ENCODE measurements around the gene FBXW4. TPM values are rescaled to one million over a fixed set of nuclear protein-coding genes. Genes with fewer than 3 reads are reported as not detected.

Gene FBXW4
- total RNA-seq, 6 donors from 2014 or later, result 75.2 to 223 (median 88.5) TPM

DNA sequence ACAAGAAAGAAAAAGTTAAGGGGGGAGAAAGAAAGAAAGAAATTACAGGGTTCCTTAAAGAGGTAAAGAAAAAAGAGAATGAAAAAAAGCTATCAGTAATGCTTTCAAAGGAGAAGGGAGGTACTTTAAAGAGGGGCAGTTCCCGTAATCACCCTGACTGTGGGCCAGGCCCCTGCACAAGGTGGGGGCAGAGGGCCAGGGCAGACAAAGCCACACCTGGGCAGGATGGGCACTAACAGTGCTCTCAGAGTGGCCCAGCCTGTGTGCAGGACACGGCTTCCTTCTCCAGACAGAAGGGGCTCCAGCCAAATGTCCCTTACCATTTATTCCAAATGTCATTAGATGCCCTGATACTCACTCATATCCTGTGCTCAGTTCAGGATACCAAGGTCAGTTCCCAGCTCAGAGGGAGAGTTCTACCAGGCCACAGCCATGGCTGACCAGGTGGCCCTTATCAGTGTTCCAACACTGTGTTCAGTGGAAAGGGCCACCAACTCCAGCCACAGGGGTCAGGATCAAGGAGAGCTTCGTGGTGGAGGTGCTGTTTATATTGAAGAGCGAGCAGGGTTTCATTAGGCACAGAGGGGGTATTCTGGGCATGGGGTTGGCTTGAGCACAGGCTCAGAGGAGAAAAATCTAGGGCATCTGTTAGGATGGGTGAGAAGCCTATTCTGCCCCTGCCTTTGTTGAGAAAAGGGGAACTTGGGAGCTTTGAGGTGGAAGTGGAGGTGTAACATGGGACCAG, 77.0 kb downstream of the FBXW4 start:
- Histone ChIP-seq H3K36me3 (peaks cover 7 to 54% (median 29%) of the 10 kb centered on the region in 4 donors), H3K4me3 (no peak overlapping the region), H3K9me3 (no peaks in the 10 kb centered on the region), H3K4me1 (no peaks in the 10 kb centered on the region), H3K27ac (no peak overlapping the region), H3K27me3 (no peaks in the 10 kb centered on the region)
- WGBS, 2 donors, result 89 to 91% methylated on average over 4 of the region's 4 CpGs
- TF ChIP-seq POLR2AphosphoS5 (IDR thresholded peaks at IDR 0.05), result no peak
- TF ChIP-seq, protein P1, sequence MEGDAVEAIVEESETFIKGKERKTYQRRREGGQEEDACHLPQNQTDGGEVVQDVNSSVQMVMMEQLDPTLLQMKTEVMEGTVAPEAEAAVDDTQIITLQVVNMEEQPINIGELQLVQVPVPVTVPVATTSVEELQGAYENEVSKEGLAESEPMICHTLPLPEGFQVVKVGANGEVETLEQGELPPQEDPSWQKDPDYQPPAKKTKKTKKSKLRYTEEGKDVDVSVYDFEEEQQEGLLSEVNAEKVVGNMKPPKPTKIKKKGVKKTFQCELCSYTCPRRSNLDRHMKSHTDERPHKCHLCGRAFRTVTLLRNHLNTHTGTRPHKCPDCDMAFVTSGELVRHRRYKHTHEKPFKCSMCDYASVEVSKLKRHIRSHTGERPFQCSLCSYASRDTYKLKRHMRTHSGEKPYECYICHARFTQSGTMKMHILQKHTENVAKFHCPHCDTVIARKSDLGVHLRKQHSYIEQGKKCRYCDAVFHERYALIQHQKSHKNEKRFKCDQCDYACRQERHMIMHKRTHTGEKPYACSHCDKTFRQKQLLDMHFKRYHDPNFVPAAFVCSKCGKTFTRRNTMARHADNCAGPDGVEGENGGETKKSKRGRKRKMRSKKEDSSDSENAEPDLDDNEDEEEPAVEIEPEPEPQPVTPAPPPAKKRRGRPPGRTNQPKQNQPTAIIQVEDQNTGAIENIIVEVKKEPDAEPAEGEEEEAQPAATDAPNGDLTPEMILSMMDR (IDR thresholded peaks at IDR 0.05), result no peak
- TF ChIP-seq POLR2A (IDR thresholded peaks at IDR 0.05), result no peak
- no peak for TF ChIP-seq EP300 (IDR thresholded peaks at IDR 0.05)
- DNase-seq (no peak), ATAC-seq (ENCODE audit: low FRiP score in 2 of 2) (no peak)

DNA sequence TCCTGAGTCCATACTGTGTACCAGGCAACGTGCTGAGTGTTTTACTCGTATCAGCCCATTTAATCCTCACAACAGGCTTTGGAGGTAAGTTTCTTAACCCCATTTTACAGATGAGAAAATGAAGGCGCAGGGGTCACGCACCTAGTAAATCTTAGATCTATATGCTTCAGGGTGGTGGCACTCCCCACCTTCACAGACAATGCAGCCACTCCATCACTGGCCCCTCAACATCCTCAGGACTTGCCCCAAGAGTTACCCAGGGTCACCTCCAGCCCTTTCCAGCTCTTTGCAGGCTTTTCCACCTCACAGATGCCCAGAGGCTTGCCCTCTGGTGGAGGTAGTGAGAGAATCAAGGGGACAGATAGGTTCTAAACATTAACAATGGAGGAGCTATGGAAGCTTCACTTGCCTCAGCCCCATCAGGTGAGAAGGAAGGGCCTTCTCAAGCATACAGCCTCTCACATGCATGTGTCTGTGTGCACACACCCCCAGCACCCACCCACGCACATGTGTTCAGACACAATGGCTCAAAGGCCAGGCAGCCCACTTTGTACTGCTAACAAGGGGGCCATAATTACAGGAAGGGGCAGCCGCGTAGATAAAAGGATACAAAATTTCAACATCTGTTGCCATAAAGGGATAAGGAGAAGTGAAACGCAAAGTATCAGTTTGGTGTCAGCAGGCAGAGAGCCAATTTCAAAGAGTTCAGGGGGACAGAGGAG, 77.7 kb downstream of the FBXW4 start:
- no peak for TF ChIP-seq EP300 (IDR thresholded peaks at IDR 0.05)
- TF ChIP-seq, protein P1 (IDR thresholded peaks at IDR 0.05), result no peak
- TF ChIP-seq POLR2AphosphoS5 (IDR thresholded peaks at IDR 0.05), result no peak
- no peak for TF ChIP-seq POLR2A (IDR thresholded peaks at IDR 0.05)
- no peak for ATAC-seq (ENCODE audit: low FRiP score in 2 of 2)
- peaks cover 7 to 51% (median 33%) of the 10 kb centered on the region in 4 donors for H3K36me3 ChIP-seq
- no peaks in the 10 kb centered on the region for H3K9me3 ChIP-seq
- DNase-seq, result no peak
- 80% methylated on average over 7 to 8 of the region's 8 CpGs for WGBS, 2 donors
- no peaks in the 10 kb centered on the region for H3K27me3 ChIP-seq
- no peak overlapping the region for H3K27ac ChIP-seq
- no peaks in the 10 kb centered on the region for H3K4me1 ChIP-seq
- no peak overlapping the region for H3K4me3 ChIP-seq

DNA sequence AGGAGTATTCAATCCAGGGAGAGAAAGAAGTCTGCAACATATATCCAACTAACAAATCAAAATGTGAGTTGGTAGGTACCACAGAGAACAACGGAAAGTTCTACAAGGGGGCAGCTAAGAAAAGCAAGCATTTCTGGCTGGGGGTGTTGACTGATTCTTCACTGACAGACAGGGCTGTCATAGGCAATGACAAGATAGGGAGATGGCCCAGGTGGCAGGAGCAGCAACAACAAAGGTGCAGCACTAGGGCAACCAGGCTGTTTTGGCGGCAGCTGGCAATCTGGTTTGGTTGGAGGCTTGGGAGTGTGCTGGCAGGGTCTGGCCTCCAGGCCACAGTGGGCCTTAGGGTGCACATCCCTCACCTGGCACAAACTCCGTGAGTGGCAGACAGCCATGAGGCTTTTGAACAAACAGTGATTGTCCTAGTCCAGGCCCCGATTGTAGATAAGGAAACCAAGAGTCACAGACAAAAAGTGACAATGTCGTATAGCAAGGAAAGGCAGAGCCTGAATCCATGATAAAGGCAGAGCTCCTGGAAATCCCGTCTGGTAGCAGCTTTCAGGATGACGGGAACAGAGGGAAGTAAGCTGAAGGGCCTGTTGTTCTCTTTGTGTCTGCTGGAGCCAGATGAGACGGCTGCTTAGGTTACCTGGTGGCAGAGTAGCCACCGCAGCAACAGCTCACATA, 78.4 kb downstream of the FBXW4 start:
- Histone ChIP-seq H3K27me3 (no peaks in the 10 kb centered on the region), H3K27ac (no peak overlapping the region), H3K36me3 (peaks cover 7 to 51% (median 39%) of the 10 kb centered on the region in 4 donors), H3K9me3 (no peaks in the 10 kb centered on the region), H3K4me1 (no peaks in the 10 kb centered on the region), H3K4me3 (no peak overlapping the region)
- TF ChIP-seq EP300 (IDR thresholded peaks at IDR 0.05), result no peak
- no peak for TF ChIP-seq POLR2AphosphoS5 (IDR thresholded peaks at IDR 0.05)
- TF ChIP-seq, protein P1 (IDR thresholded peaks at IDR 0.05), result no peak
- TF ChIP-seq POLR2A (IDR thresholded peaks at IDR 0.05), result no peak
- ATAC-seq (ENCODE audit: low FRiP score in 2 of 2) (no peak), DNase-seq (no peak)
- 89 to 91% methylated on average over 9 of the region's 9 CpGs for WGBS, 2 donors

DNA sequence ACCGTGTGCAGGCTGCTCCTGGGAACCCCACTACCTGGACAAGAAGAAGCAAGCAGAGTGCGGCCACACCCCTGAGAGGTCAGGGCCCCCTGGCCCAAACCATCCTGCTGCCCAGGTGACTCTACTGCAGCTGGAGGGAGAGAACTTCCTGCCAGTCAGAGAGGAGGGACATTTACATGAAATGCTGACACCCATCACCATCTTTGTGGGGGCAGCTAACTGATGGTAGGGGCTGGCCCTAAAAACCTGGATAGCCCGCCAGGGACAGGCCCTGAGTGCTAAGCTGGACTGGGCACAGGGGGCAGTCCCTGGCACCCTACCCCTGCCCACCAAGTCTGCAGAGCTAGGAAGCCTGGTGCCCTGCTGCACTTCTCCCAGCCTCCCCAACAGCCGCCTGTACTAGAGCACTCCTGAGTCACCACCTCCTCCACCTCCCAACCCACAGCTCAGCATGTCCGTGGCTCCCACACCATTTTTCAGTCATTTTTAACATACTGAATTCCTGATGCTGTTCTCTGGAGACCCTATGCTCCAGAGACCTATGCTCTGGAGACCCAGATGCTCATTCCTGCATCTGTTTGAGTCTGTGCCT, 79.3 kb downstream of the FBXW4 start:
- no peak overlapping the region for H3K27ac ChIP-seq
- H3K4me3 ChIP-seq, result no peak overlapping the region
- no peak for TF ChIP-seq POLR2AphosphoS5 (IDR thresholded peaks at IDR 0.05)
- TF ChIP-seq, protein P1 (IDR thresholded peaks at IDR 0.05), result no peak
- WGBS, 2 donors, result 94% methylated on average over 5 of the region's 5 CpGs
- H3K27me3 ChIP-seq, result no peaks in the 10 kb centered on the region
- H3K9me3 ChIP-seq, result no peaks in the 10 kb centered on the region
- no peak for ATAC-seq (ENCODE audit: low FRiP score in 2 of 2)
- peaks cover 0 to 52% (median 42%) of the 10 kb centered on the region in 4 donors for H3K36me3 ChIP-seq
- no peak for DNase-seq
- H3K4me1 ChIP-seq, result no peaks in the 10 kb centered on the region

Measured in upper lobe of left lung (tissue), 6 donors.